Stimulated activated naive CD8-positive, alpha-beta T cell treated with anti-CD3 and anti-CD28 coated beads, Interleukin-15, Interleukin-2, amounts not matched to agents 100 ng/mL and 50 ng/mL, for 24 hours (primary cell): ENCODE data around the gene FOXD3.

Experiments
- H3K27ac Mint-ChIP-seq: one replicate; pipeline ENCODE4 v1.8.0; 2021; ENCODE audit warnings: mild to moderate bottlenecking, mixed read lengths
- H3K27me3 Mint-ChIP-seq: one replicate; pipeline ENCODE4 v1.8.0; 2021; ENCODE audit warnings: mixed read lengths
- H3K36me3 Mint-ChIP-seq: one replicate; pipeline ENCODE4 v1.8.0; 2021; ENCODE audit warnings: low read depth, mixed read lengths
- H3K4me1 Mint-ChIP-seq: one replicate; pipeline ENCODE4 v1.8.0; 2021; ENCODE audit warnings: low read depth, mixed read lengths
- H3K4me3 Mint-ChIP-seq: one replicate; pipeline ENCODE4 v1.8.0; 2021; ENCODE audit warnings: mild to moderate bottlenecking, mixed read lengths
- H3K9me3 Mint-ChIP-seq: one replicate; pipeline ENCODE4 v1.8.0; 2021; ENCODE audit warnings: mixed read lengths

Gene FOXD3

GRCh38 chr1:63322114-63322943 lies at the start of gene FOXD3:
TSS of gene FOXD3 (plus strand) at chr1:63322567. CDS start at chr1:63323059, 492 bp downstream.
- H3K36me3 Mint-ChIP-seq = peaks cover 12% of the 10 kb centered on the region
- peak within 1 kb of the TSS; percentile 75 for H3K27ac Mint-ChIP-seq
- H3K4me1 Mint-ChIP-seq = peaks cover 56% of the 10 kb centered on the region
- H3K4me3 Mint-ChIP-seq = peak within 1 kb of the TSS; percentile 78
- H3K27me3 Mint-ChIP-seq = peaks cover 79% of the 10 kb centered on the region
- peaks cover 6% of the 10 kb centered on the region for H3K9me3 Mint-ChIP-seq

GRCh38 chr1:63272811-63273210 lies 49.6 kb upstream of the FOXD3 start:
- no peaks in the 10 kb centered on the region for H3K36me3 Mint-ChIP-seq
- no peaks in the 10 kb centered on the region for H3K4me1 Mint-ChIP-seq

DNA sequence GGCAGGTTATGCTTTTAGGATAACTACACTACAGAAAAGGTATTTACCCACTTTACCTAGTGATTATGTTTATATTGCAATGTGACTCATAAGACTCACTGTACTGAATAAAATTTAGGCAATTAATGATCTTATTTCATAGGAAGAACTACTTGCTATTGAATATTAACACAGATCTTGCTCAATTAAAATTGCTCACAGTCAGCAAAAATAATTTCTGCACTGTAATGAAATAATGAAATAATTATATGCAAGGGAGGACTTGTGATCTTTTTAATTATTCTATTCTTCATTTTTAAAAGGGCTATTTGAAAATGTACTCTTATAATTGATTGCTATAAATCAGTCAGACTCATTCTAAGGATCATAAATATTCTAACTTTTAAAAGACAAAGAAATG lies 48.0 kb upstream of the FOXD3 start:
- Mint-ChIP-seq H3K4me3 (no peak overlapping the region), H3K9me3 (no peaks in the 10 kb centered on the region), H3K27me3 (peaks cover 26% of the 10 kb centered on the region), H3K4me1 (no peaks in the 10 kb centered on the region), H3K36me3 (no peaks in the 10 kb centered on the region), H3K27ac (no peak overlapping the region)

More at GRCh38 chr1:63272811-63273210, 49.6 kb upstream of the FOXD3 start:
- Mint-ChIP-seq H3K27me3 (peaks cover 32% of the 10 kb centered on the region), H3K4me3 (no peak overlapping the region), H3K27ac (no peak overlapping the region), H3K9me3 (no peaks in the 10 kb centered on the region)

DNA sequence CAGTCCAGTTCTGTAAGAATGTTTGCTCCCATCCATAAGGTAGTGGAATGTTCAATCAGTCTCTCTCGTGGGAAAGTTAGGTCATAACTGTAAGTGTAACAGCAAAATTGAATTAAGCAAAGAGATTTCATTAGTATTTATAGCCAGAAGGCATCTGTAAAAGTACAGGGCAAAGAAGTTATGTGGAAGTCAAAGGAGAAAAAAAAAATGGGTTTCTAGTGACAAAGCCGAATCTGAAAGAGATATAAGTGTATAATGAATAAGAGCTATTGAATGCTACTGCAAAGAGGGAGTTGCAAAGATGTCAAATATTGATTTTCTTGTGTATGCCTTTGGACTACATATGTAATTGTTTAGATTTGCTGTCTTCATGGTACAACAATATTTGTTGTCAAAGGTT lies 47.4 kb upstream of the FOXD3 start:
- Mint-ChIP-seq H3K27ac (no peak overlapping the region), H3K4me3 (no peak overlapping the region), H3K4me1 (no peaks in the 10 kb centered on the region), H3K27me3 (peaks cover 21% of the 10 kb centered on the region), H3K9me3 (no peaks in the 10 kb centered on the region), H3K36me3 (no peaks in the 10 kb centered on the region)

DNA sequence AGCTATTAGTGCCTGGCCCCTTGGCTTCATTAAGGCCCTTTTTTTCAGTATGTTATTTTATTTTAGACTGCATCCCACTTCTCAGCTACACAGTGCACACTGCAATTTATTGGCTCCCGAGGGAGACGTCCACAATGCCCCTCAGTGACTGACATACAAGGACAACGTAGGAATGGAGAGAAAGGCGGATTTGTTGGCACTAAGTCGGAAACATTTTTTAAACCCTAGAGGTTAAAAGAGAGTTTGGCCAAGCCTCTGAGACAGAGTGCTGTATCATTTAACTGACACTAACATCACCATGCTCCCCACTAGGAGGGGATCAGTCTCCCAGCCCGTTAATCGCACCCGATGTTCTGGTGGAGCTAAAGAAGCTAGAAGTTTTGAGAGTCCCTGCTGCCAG lies 45.7 kb upstream of the FOXD3 start:
- H3K27ac Mint-ChIP-seq = no peak overlapping the region
- H3K9me3 Mint-ChIP-seq = no peaks in the 10 kb centered on the region
- H3K36me3 Mint-ChIP-seq = no peaks in the 10 kb centered on the region
- no peaks in the 10 kb centered on the region for H3K4me1 Mint-ChIP-seq
- no peak overlapping the region for H3K4me3 Mint-ChIP-seq
- peaks cover 21% of the 10 kb centered on the region for H3K27me3 Mint-ChIP-seq

GRCh38 chr1:63277195-63278192 lies 44.9 kb upstream of the FOXD3 start:
- H3K9me3 Mint-ChIP-seq = no peaks in the 10 kb centered on the region
- H3K4me1 Mint-ChIP-seq = no peaks in the 10 kb centered on the region
- H3K27me3 Mint-ChIP-seq = peaks cover 21% of the 10 kb centered on the region
- no peaks in the 10 kb centered on the region for H3K36me3 Mint-ChIP-seq
- H3K4me3 Mint-ChIP-seq = no peak overlapping the region
- no peak overlapping the region for H3K27ac Mint-ChIP-seq

GRCh38 chr1:63281753-63282152 lies 40.6 kb upstream of the FOXD3 start:
- Mint-ChIP-seq H3K4me1 (no peaks in the 10 kb centered on the region), H3K27ac (no peak overlapping the region), H3K4me3 (no peak overlapping the region), H3K27me3 (peaks cover 4% of the 10 kb centered on the region), H3K9me3 (no peaks in the 10 kb centered on the region), H3K36me3 (no peaks in the 10 kb centered on the region)

GRCh38 chr1:63289135-63289534 lies 33.2 kb upstream of the FOXD3 start:
- Mint-ChIP-seq H3K27me3 (peaks cover 9% of the 10 kb centered on the region), H3K4me1 (no peaks in the 10 kb centered on the region), H3K9me3 (peaks cover 23% of the 10 kb centered on the region), H3K4me3 (no peak overlapping the region), H3K36me3 (no peaks in the 10 kb centered on the region), H3K27ac (no peak overlapping the region)

GRCh38 chr1:63294803-63295594 lies 27.4 kb upstream of the FOXD3 start:
- Mint-ChIP-seq H3K9me3 (peaks cover 6% of the 10 kb centered on the region), H3K36me3 (no peaks in the 10 kb centered on the region), H3K4me3 (no peak overlapping the region), H3K27me3 (peaks cover 13% of the 10 kb centered on the region), H3K4me1 (no peaks in the 10 kb centered on the region), H3K27ac (no peak overlapping the region)

DNA sequence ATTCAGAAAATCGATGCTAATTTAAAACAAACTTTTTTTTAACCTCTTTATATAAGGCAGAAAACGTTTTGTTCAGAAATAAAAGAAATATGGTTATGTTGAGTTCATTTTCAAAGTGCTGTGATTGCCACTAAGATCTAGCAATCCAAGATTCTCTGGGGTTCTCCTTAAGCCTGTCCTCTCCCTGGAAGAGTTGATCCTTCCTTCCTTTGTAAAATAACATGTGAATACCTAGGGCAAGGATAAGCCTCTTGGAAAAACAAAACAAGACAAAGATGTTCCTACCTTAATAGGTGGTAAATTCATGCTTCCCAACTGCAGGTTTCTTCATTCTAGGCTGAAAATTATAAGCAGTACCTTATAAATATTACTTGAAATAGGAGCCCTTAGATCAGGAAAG lies 18.0 kb upstream of the FOXD3 start:
- Mint-ChIP-seq H3K4me1 (no peaks in the 10 kb centered on the region), H3K9me3 (peaks cover 8% of the 10 kb centered on the region), H3K27me3 (peaks cover 57% of the 10 kb centered on the region), H3K27ac (no peak overlapping the region), H3K4me3 (no peak overlapping the region), H3K36me3 (no peaks in the 10 kb centered on the region)

GRCh38 chr1:63305043-63305442 lies 17.3 kb upstream of the FOXD3 start:
- no peak overlapping the region for H3K4me3 Mint-ChIP-seq
- no peaks in the 10 kb centered on the region for H3K36me3 Mint-ChIP-seq
- peaks cover 56% of the 10 kb centered on the region for H3K27me3 Mint-ChIP-seq
- no peaks in the 10 kb centered on the region for H3K4me1 Mint-ChIP-seq
- H3K27ac Mint-ChIP-seq = no peak overlapping the region
- peaks cover 8% of the 10 kb centered on the region for H3K9me3 Mint-ChIP-seq

DNA sequence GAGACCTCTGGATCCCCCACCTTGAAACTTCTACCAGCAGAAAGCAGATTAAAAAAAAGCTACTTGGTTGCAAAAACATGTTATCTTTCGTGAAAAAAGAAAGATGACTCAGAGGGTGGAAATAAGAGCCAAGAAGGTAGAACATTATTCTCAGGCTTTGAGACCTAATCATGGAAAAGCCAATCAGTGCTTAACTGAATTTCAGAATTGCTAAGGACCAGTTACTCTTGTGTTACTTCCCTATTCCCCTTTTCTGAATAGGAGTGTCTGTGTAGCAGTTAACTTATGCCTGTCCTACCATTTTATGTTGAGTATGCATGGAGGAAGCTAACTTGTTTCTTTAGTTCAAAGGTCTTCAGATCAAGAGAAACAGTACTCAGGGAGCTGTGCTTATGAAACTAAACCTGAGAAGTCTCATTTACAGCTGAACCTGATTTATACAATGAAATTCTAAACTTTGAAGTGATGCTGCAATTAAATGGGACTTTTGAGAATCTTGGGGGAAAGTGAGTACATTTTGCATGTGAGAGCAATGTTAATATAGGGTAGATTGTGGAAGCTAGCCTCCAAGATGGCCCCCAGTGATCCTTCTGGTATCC lies 15.1 kb upstream of the FOXD3 start:
- H3K4me3 Mint-ChIP-seq = no peak overlapping the region
- H3K27me3 Mint-ChIP-seq = peaks cover 63% of the 10 kb centered on the region
- no peaks in the 10 kb centered on the region for H3K4me1 Mint-ChIP-seq
- H3K36me3 Mint-ChIP-seq = no peaks in the 10 kb centered on the region
- no peak overlapping the region for H3K27ac Mint-ChIP-seq
- H3K9me3 Mint-ChIP-seq = peaks cover 8% of the 10 kb centered on the region

DNA sequence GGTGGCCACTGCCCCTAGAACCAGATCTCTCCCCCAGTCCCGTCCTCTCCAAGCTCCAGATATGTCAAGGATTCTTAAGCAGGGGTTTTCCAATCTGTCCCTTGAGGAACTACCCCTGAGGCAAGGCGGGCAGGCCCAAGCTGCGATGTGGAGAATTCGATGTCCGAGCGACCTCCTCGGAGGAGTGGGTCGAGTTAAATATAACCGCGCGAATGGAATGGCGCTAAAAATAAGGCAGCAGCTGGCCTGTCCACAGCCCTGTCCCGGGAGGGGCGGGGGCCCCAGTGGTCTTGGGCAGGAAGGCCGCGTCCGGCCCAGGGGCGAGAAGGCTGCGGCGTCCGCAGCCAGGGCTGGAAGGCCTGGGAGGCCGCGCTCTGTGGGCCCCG lies 5.8 kb upstream of the FOXD3 start:
- Mint-ChIP-seq H3K4me1 (peaks cover 28% of the 10 kb centered on the region), H3K36me3 (peaks cover 4% of the 10 kb centered on the region), H3K27ac (no peak overlapping the region), H3K27me3 (peaks cover 79% of the 10 kb centered on the region), H3K9me3 (peaks cover 9% of the 10 kb centered on the region), H3K4me3 (peak overlapping the region; percentile 30)
